ENCODE measurements around the gene SEZ6L2. TPM values are rescaled to one million over a fixed set of nuclear protein-coding genes. Genes with fewer than 3 reads are reported as not detected.

The SEZ6L2 gene
- total and polyA plus RNA-seq, 2 of the 13 experiments (the other 11 are each of a cell fraction or from before 2014, with no cell fraction given) = 14.9 to 16.9 TPM

- TF ChIP-seq HMG20A (CRISPR knock-in tag; IDR thresholded peaks at IDR 0.05; ENCODE audit: borderline replicate concordance) (no peak), RXRA (CRISPR knock-in tag; IDR thresholded peaks at IDR 0.05) (peak; percentile 41; the same call in 1 of the 2 replicates), ZNF280B (CRISPR knock-in tag; IDR thresholded peaks at IDR 0.05; ENCODE audit: borderline replicate concordance) (peak; percentile 56; the same call in 1 of the 2 replicates), RNF219 (CRISPR knock-in tag; IDR thresholded peaks at IDR 0.05) (no peak), MIER3 (CRISPR knock-in tag; IDR thresholded peaks at IDR 0.05; ENCODE audit: borderline replicate concordance) (peak; percentile 52; the same call in 1 of the 2 replicates), TFDP2 (CRISPR knock-in tag; IDR thresholded peaks at IDR 0.05) (0 out of 2 replicates have a peak, but pooled peaks have one; percentile 39), AGO2 (optimal IDR thresholded peaks at IDR 0.05; ENCODE audit: low read depth, low read length) (peak; percentile 64), ARID3A (IDR thresholded peaks at IDR 0.05; ENCODE audit: low read depth, low read length) (no peak), RXRB (CRISPR knock-in tag; IDR thresholded peaks at IDR 0.05; ENCODE audit: borderline replicate concordance) (peak; percentile 57; the same call in 1 of the 2 replicates), ZNF597 (CRISPR knock-in tag; IDR thresholded peaks at IDR 0.05) (no peak), ZNF12 (CRISPR knock-in tag; IDR thresholded peaks at IDR 0.05) (peak; percentile 61; the same call in 1 of the 2 replicates), NFATC3 (CRISPR knock-in tag; IDR thresholded peaks at IDR 0.05) (0 out of 2 replicates have a peak, but pooled peaks have one; percentile 27), ZNF616 (CRISPR knock-in tag; IDR thresholded peaks at IDR 0.05; ENCODE audit: low read depth) (no peak), MIER2 (CRISPR knock-in tag; IDR thresholded peaks at IDR 0.05) (peak; percentile 69), ZNF747 (CRISPR knock-in tag; IDR thresholded peaks at IDR 0.05; ENCODE audit: borderline replicate concordance) (no peak; the same call in 1 of the 2 replicates)
Measured at GRCh38 chr16:29848420-29849297, 50.7 kb downstream of the SEZ6L2 start (continued).

Measured in HepG2 (cell line).